Calu3 (cell line): ENCODE results near the gene KLHL29. TPM values are rescaled to one million over a fixed set of nuclear protein-coding genes. Genes with fewer than 3 reads are reported as not detected.

ENCODE experiments used
- BruUV-seq: library from RNA; stranded (reverse); fragments of 400-500 nt; replicated peaks from 2 replicates; lab custom pipeline; 2021; lab: Mats Ljungman, UMichigan
- CTCF ChIA-PET: fragments of 300-600 bp; sonication (Branson Sonifier 250); formaldehyde crosslinking; loops from one replicate; lab custom pipeline; 2022; ENCODE audit warnings: antibody characterized with exemption; lab: Charles Lee
- DNase-seq: peaks from one replicate; pipeline ENCODE4 v3.0.0; 2022
- H3K27ac Mint-ChIP-seq: one replicate; pipeline ENCODE4 v1.8.0; 2022; ENCODE audit warnings: mixed read lengths; ENCODE audit not compliant: unreplicated experiment
- H3K27me3 Mint-ChIP-seq: one replicate; pipeline ENCODE4 v1.8.0; 2022; ENCODE audit warnings: mixed read lengths; ENCODE audit not compliant: unreplicated experiment
- H3K36me3 Mint-ChIP-seq: one replicate; pipeline ENCODE4 v1.8.0; 2022; ENCODE audit warnings: mild to moderate bottlenecking, moderate library complexity, mixed read lengths; ENCODE audit not compliant: insufficient read depth, unreplicated experiment
- H3K4me1 Mint-ChIP-seq: one replicate; pipeline ENCODE4 v1.8.0; 2022; ENCODE audit warnings: mild to moderate bottlenecking, low read depth, mixed read lengths; ENCODE audit not compliant: unreplicated experiment
- H3K4me3 Mint-ChIP-seq: one replicate; pipeline ENCODE4 v1.8.0; 2022; ENCODE audit warnings: mild to moderate bottlenecking, low read depth, moderate library complexity, mixed read lengths; ENCODE audit not compliant: unreplicated experiment
- H3K9me3 Mint-ChIP-seq: one replicate; pipeline ENCODE4 v1.8.0; 2022; ENCODE audit warnings: low read depth, mixed read lengths; ENCODE audit not compliant: unreplicated experiment
- CTCF ChIP-seq: fragments of 200-600 bp; IDR thresholded peaks from one replicate; pipeline ENCODE4 v1.8.0; 2022; ENCODE audit warnings: antibody characterized with exemption; ENCODE audit not compliant: unreplicated experiment
- intact Hi-C: fragments of 100-400 bp; cut with micrococcal nuclease; formaldehyde crosslinking; loops from one replicate; pipeline ENCODE4 v1.10.0; 2022; ENCODE audit not compliant: unreplicated experiment
- total RNA-seq: library from RNA; stranded (reverse); gene quantifications from 2 replicates; pipeline ENCODE4 v1.2.3, GENCODE V29; 2022

The KLHL29 gene
- total RNA-seq, 1 experiment from 2014 or later: 11.9 TPM

GRCh38 chr2:23642516-23642915 lies 257.5 kb downstream of the KLHL29 start:
- no peaks in the 10 kb centered on the region for H3K4me1 Mint-ChIP-seq
- no peaks in the 10 kb centered on the region for H3K27me3 Mint-ChIP-seq
- intact Hi-C loops: no loop called here
- no peak overlapping the region for H3K27ac Mint-ChIP-seq
- BruUV-seq: no TSS peak
- H3K9me3 Mint-ChIP-seq: no peaks in the 10 kb centered on the region
- TF ChIP-seq CTCF: no peak
- H3K36me3 Mint-ChIP-seq: peaks cover 4% of the 10 kb centered on the region
- DNase-seq: no peak
- H3K4me3 Mint-ChIP-seq: no peak overlapping the region
- CTCF ChIA-PET: no interaction called here

GRCh38 chr2:23645230-23645808 lies 260.3 kb downstream of the KLHL29 start:
- Mint-ChIP-seq H3K4me1 (no peaks in the 10 kb centered on the region), H3K27ac (no peak overlapping the region), H3K36me3 (peaks cover 4% of the 10 kb centered on the region), H3K9me3 (no peaks in the 10 kb centered on the region), H3K4me3 (no peak overlapping the region), H3K27me3 (no peaks in the 10 kb centered on the region)
- no peak for DNase-seq
- TF ChIP-seq CTCF: no peak
- intact Hi-C loops: no loop called here
- CTCF ChIA-PET: interaction anchor here (1.0 kb wide), 1 partner anchor 22 kb away, joined by 3 read pairs; no protein-coding TSS in a partner anchor
- BruUV-seq: no TSS peak

- Mint-ChIP-seq H3K9me3 (no peaks in the 10 kb centered on the region), H3K36me3 (no peaks in the 10 kb centered on the region), H3K27me3 (no peaks in the 10 kb centered on the region), H3K27ac (no peak overlapping the region), H3K4me3 (no peak overlapping the region), H3K4me1 (no peaks in the 10 kb centered on the region)
- CTCF ChIA-PET: no interaction called here
- intact Hi-C loops: no loop called here
- no peak for DNase-seq
- TF ChIP-seq CTCF: no peak
- no TSS peak for BruUV-seq
These were observed 262.6 kb downstream of the KLHL29 start for GRCh38 chr2:23647563-23647962.

- intact Hi-C loops: no loop called here
- no peak overlapping the region for H3K27ac Mint-ChIP-seq
- H3K27me3 Mint-ChIP-seq: no peaks in the 10 kb centered on the region
These were observed 264.3 kb downstream of the KLHL29 start for GRCh38 chr2:23649303-23649702.

More at GRCh38 chr2:23649303-23649702, 264.3 kb downstream of the KLHL29 start:
- no peak for DNase-seq
- Mint-ChIP-seq H3K36me3 (peaks cover 5% of the 10 kb centered on the region), H3K4me3 (no peak overlapping the region), H3K4me1 (no peaks in the 10 kb centered on the region), H3K9me3 (no peaks in the 10 kb centered on the region)
- TF ChIP-seq CTCF: no peak
- no TSS peak for BruUV-seq
- CTCF ChIA-PET: no interaction called here
